AG09309 (cell line): ENCODE data around the gene ITPRIPL2.

ENCODE experiments used
- DNase-seq: peaks from one replicate; pipeline ENCODE4 v3.0.0-alpha.2; 2010; ENCODE audit warnings: low read depth
- H3K4me3 ChIP-seq: 2 replicates; pipeline ENCODE4 v1.5.1; 2011; ENCODE audit warnings: mild to moderate bottlenecking, low read depth, low read length, moderate library complexity; ENCODE audit not compliant: control insufficient read depth
- TF ChIP-seq, protein P1 (sequence below): IDR thresholded peaks from 2 replicates; pipeline ENCODE4 v1.5.1; 2011; ENCODE audit warnings: mild to moderate bottlenecking, low read depth, low read length, inconsistent platforms; ENCODE audit not compliant: insufficient read depth, control insufficient read depth; ENCODE audit errors: missing control alignments

The ITPRIPL2 gene

DNA sequence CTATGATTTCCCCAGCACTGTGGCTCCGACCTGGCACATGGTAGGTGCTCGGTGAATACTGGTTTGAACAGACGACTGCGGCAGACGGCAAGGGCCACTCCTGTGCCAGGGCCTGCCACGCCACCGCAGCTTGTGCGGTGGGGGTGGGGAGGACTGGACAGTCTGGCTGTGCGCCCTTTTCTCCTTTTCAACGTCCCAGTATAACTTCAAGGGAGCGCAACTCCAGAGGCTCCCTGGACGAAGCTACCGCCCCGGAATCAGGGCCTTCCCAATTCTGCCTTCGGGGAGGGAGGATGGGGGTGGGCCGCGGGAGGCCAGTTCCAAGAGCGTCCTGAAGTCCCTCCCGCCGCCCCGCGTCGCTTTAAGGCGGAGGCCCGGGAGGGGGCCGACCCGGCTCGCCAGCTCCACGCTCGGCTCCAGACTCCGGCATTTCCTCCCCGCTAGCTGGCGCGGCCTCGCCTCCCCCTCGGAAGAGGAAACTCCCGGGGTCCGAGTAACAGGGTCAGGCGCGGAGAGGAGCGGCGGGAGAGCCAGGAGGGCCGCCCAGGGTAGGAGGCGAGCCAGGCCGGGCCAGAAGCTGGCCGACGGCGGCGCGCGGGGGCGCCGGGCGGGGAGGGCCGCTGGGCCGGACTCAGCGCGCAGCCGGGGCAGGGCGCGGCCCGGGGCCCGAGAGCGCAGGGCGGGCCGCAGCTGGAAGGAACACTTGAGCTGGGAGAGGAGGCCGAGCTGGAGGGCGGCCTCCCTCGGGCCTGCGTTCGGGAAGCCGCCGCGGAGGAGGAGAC is at the start of gene ITPRIPL2:
Gene ITPRIPL2 (plus strand): TSS at position 388 of the 782 bp plus-strand sequence. CDS start 498 bp downstream, outside the sequence.
- H3K4me3 ChIP-seq, result peak within 1 kb of the TSS; percentile 68
- TF ChIP-seq, protein P1, sequence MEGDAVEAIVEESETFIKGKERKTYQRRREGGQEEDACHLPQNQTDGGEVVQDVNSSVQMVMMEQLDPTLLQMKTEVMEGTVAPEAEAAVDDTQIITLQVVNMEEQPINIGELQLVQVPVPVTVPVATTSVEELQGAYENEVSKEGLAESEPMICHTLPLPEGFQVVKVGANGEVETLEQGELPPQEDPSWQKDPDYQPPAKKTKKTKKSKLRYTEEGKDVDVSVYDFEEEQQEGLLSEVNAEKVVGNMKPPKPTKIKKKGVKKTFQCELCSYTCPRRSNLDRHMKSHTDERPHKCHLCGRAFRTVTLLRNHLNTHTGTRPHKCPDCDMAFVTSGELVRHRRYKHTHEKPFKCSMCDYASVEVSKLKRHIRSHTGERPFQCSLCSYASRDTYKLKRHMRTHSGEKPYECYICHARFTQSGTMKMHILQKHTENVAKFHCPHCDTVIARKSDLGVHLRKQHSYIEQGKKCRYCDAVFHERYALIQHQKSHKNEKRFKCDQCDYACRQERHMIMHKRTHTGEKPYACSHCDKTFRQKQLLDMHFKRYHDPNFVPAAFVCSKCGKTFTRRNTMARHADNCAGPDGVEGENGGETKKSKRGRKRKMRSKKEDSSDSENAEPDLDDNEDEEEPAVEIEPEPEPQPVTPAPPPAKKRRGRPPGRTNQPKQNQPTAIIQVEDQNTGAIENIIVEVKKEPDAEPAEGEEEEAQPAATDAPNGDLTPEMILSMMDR, result no peak
- DNase-seq, result peak; percentile 69

DNA sequence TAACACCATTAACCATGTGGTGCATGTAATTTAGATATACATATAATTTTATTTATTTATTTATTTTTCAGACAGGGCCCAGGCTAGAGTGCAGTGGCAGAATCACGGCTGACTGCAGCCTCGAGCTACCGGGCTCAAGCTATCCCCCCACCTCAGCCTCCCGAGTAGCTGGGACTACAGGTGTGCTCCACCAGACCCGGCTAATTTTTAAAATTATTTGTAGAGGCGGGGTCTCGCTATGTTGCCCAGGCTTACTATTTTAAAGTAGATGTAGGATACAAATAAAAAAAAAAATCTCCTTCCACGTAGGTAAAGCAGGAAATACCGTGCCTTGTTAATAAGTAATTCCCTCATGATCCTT is 46.8 kb upstream of the ITPRIPL2 start:
- DNase-seq, result no peak

DNA sequence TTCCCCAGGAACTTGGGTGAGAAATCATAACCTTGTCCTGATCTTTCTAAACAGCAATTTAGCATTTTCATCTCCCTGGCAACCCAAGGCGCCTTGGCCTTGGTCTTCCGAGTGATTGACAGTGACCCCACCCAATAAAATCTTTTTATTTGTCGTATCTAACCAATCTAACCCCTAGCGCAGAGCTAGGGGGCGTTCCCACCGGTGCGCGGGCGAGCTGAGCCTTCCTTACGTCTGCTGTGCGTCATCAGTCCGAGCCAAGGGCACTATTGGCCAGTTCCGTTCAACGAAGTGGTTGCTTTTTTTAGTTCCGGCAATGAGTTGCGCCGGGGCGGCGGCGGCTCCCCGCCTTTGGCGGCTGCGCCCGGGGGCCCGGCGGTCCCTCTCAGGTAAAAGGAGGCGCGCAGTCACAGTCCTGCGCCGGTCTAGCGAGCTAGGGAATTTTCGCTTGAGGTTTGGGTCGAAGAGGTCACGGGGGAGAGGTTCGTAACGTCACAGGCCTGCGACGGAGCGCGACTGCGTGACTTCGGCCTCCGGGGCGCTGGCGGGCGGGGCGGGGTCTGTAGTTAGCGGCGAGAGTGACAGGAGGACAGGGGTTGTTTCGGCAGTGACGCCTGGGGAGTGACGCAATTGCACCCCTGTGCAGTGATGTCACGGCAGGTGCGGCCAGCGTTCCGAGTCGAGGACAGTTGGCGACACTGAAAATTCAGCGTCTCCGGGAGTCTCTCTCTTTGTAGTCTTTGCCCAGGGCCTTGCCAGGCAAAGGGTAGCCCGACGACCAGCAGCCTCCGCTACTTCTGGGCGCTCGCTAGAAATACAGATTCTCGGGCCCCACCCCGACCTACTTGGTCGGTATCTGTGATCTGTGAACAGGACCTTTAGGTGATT is 46.2 kb upstream of the ITPRIPL2 start, which contains the start of gene COQ7:
Gene COQ7 (plus strand): TSS at position 266 of the 888 bp plus-strand sequence. CDS start 51 bp downstream, at position 317.
- peak; percentile 100 for DNase-seq
- TF ChIP-seq, protein P1, result no peak
- peak within 1 kb of the TSS; percentile 83 for H3K4me3 ChIP-seq

More for the DNA sequence above, 46.8 kb upstream of the ITPRIPL2 start:
- TF ChIP-seq, protein P1, result no peak
- H3K4me3 ChIP-seq, result no peak overlapping the region

DNA sequence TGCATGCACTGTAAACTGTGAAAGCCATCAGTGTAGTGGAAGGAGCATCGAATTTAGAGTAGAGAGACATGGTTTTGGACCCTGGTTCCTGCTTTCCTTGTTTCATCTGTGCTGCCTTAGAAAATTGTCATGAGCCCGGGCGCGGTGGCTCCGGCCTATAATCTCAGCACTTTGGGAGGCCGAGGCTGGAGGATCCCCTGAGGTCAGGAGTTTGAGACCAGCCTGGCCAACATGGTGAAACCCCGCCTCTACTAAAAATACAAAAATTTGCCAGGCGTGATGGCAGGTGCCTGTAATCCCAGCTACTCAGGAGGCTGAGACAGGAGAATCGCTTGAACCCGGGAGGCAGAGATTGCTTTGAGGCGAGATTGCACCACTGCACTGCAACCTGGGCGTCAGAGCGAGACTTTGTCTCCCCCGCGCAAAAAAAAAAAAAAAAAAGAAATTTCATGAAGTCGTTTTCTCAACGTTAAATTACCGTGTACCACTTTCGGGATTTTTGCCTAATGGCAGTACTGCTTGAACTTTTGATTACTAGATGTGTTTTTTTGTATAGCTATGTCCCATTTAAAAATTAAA is 45.4 kb upstream of the ITPRIPL2 start:
- peak overlapping the region; percentile 83 for H3K4me3 ChIP-seq
- DNase-seq, result no peak

DNA sequence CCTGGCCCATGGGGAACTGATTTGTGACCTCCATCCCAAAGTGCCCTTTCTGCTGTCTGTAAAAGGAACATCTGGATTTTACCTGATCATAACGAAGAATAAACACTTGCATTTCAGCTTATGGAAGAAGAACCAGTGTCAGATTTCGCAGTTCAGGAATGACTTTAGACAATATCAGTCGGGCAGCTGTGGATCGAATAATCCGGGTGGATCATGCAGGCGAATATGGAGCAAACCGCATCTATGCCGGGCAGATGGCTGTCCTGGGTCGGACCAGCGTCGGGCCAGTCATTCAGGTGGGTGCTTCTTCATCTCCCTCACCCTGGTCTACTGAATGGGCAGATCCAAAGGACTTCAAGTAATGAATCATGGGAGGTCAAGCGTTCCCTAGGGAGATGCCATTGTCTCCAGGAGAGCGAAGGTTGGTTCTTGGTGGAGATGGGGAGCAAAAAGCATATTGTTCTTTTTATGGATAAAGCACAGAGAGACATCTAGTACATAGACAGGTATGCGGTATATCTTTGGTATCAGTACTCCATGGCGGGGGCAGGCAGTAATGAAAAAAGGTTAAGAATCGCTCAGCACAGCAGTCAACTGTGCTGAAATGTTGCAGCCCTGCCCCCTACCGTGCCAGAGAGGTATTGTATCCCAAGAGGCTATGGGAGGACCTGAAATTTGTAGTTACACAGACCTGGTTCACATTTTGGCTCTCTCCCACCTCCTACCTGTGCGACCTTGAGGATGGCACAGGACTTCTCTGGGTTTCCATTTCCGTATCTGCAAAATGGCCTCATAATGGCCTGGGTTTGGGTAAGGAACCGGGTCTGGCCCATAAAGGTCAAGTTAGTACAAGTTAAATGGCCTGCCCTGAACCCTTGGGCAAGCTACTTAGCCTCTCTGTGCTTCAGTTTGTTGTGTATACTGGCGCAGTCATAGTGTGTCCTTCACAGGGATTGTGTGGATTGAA is 41.7 kb upstream of the ITPRIPL2 start:
- TF ChIP-seq, protein P1, result peak; percentile 85
- peak; percentile 16 for DNase-seq
- no peak overlapping the region for H3K4me3 ChIP-seq

More for the DNA sequence above, 45.4 kb upstream of the ITPRIPL2 start:
- TF ChIP-seq, protein P1, result no peak
